Activated naive CD4-positive, alpha-beta T cell treated with anti-CD3 and anti-CD28 coated beads, Interleukin-2, amount 50 U/mL, for 24 hours (primary cell): ENCODE results near the gene ARHGEF37.

Source experiments
- H3K27ac Mint-ChIP-seq: one replicate; pipeline ENCODE4 v1.8.0; 2021; ENCODE audit warnings: mild to moderate bottlenecking, mixed read lengths
- H3K27me3 Mint-ChIP-seq: one replicate; pipeline ENCODE4 v1.8.0; 2021; ENCODE audit warnings: mixed read lengths
- H3K36me3 Mint-ChIP-seq: one replicate; pipeline ENCODE4 v1.8.0; 2021; ENCODE audit warnings: mixed read lengths
- H3K4me1 Mint-ChIP-seq: one replicate; pipeline ENCODE4 v1.8.0; 2021; ENCODE audit warnings: mixed read lengths
- H3K4me3 Mint-ChIP-seq: one replicate; pipeline ENCODE4 v1.8.0; 2021; ENCODE audit warnings: mild to moderate bottlenecking, mixed read lengths
- H3K9me3 Mint-ChIP-seq: one replicate; pipeline ENCODE4 v1.8.0; 2021; ENCODE audit warnings: mixed read lengths

ARHGEF37 gene

GRCh38 chr5:149627070-149627469 is 45.8 kb downstream of the ARHGEF37 start:
- H3K4me1 Mint-ChIP-seq: no peaks in the 10 kb centered on the region
- H3K9me3 Mint-ChIP-seq: no peaks in the 10 kb centered on the region
- H3K27me3 Mint-ChIP-seq: no peaks in the 10 kb centered on the region
- H3K36me3 Mint-ChIP-seq: no peaks in the 10 kb centered on the region
- H3K4me3 Mint-ChIP-seq: no peak overlapping the region
- no peak overlapping the region for H3K27ac Mint-ChIP-seq

DNA sequence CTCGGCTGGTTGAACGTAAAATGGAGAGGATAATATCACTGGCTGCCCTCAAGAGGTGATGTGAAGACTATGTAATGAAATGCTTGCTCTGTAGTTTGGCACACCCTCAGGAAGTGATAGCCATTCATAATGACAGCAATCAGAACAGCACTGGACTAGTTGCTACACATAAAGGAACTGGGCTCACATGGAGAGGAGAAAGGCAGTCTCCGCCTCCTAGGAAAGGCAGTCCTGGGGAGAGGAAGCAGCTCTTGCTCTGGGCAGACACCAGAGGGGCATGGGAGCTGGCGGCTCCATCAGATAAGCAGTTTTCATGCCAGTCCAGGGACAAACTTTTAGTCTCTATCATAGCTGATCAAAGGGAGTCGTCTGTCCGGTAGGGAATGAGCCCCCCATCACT is 46.9 kb downstream of the ARHGEF37 start:
- H3K27ac Mint-ChIP-seq: no peak overlapping the region
- no peaks in the 10 kb centered on the region for H3K9me3 Mint-ChIP-seq
- H3K4me3 Mint-ChIP-seq: no peak overlapping the region
- H3K27me3 Mint-ChIP-seq: no peaks in the 10 kb centered on the region
- no peaks in the 10 kb centered on the region for H3K36me3 Mint-ChIP-seq
- H3K4me1 Mint-ChIP-seq: no peaks in the 10 kb centered on the region

DNA sequence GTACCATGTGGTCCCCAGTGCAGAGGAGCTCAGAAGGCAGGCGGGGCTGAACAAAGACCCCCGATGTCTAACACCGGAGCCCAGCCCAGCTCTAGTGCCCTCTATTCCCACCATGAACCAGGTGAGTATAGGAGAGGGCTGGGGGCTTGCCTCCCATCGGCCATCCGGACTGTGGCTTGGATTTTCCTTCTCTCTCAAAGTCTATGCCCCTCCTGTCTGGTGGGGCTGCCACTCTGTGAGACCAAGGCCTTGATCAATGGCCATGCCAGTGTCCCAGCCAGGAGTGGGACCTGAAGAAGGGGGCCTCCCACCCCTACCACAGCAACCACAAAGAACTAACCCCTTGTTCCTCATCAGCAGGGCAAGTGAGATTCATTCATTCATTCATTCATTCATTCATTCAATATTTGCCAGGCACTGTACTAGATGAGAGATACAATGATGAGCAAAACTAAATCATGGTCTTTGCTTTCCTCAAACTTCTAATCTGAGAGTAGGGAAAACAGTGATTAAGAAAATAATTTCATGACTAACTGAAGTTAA is 47.6 kb downstream of the ARHGEF37 start:
- Mint-ChIP-seq H3K27me3 (no peaks in the 10 kb centered on the region), H3K4me3 (no peak overlapping the region), H3K4me1 (no peaks in the 10 kb centered on the region), H3K36me3 (no peaks in the 10 kb centered on the region), H3K9me3 (no peaks in the 10 kb centered on the region), H3K27ac (no peak overlapping the region)

- Mint-ChIP-seq H3K27me3 (no peaks in the 10 kb centered on the region), H3K27ac (no peak overlapping the region), H3K4me1 (no peaks in the 10 kb centered on the region), H3K36me3 (no peaks in the 10 kb centered on the region), H3K4me3 (no peak overlapping the region), H3K9me3 (no peaks in the 10 kb centered on the region)
Observed at GRCh38 chr5:149629421-149629820, 48.1 kb downstream of the ARHGEF37 start.

GRCh38 chr5:149630337-149630736 is 49.0 kb downstream of the ARHGEF37 start:
- Mint-ChIP-seq H3K27me3 (no peaks in the 10 kb centered on the region), H3K9me3 (no peaks in the 10 kb centered on the region), H3K27ac (no peak overlapping the region), H3K4me3 (no peak overlapping the region), H3K36me3 (no peaks in the 10 kb centered on the region), H3K4me1 (no peaks in the 10 kb centered on the region)

DNA sequence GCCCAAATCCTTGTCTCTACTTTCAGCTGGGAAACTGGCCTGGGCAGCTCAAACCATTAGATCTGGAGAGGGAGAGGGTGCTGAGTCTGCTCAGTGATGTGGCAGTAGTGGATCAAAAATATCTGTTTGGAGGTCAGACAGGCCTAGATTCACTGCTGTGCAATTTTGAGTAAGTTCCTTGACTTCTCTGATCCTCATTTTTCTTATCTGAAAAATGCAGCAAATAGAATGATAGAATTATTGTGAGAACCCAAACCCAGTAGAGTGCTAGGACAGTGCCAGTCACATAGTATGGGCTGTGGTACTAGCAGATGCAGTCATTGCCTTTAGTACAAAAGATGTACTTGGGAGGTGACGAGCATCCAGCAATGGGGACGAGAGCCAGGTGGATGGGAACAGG is 50.2 kb downstream of the ARHGEF37 start:
- Mint-ChIP-seq H3K27me3 (no peaks in the 10 kb centered on the region), H3K4me3 (no peak overlapping the region), H3K36me3 (no peaks in the 10 kb centered on the region), H3K4me1 (no peaks in the 10 kb centered on the region), H3K9me3 (no peaks in the 10 kb centered on the region), H3K27ac (no peak overlapping the region)

DNA sequence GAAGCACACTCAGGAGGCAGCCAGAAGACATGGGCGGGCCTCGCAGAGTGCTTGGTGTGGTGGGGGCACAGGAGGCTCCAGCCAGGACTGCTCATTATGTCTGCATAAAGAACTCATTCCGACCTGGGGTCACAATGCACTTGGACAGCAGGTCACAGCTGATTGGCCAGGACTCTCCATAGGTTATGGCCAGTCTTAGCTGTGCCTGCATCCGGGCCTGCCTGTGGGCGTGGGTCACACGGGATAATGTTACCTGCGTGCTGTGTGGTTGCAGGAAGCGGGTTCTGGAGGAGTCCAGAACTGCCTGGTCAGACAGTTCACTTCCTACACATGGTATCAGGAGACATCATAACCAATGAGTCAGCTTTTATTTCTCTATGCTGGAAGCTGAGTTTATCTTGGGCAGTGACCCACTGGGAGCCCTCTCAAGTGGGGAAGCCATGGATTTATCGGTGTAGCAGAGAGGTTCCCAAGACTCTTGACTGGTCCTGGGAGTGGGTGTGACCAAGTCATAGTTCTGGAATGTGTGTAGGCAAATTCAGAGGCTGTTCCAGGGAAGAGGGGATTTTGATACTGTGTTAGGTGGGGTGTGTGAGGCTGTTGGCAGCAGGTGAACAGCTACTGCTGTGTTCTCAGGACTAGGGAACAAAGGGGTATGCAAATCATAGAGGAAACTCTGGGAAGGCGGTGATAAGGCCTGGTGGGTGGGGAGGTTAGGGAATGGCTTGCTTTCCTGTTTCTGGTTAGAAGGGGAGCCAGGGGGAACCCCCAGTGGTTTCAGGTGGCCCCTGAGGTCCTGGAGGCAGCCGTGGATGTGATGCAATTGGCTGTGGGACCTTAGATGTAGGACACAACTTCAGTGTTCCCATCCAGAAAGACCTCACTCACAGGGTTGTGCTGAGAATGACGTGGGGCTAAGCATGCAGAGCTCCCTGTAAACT is 51.3 kb downstream of the ARHGEF37 start:
- Mint-ChIP-seq H3K27me3 (no peaks in the 10 kb centered on the region), H3K4me3 (no peak overlapping the region), H3K36me3 (no peaks in the 10 kb centered on the region), H3K4me1 (no peaks in the 10 kb centered on the region), H3K9me3 (no peaks in the 10 kb centered on the region), H3K27ac (no peak overlapping the region)

GRCh38 chr5:149633476-149634350 is 52.4 kb downstream of the ARHGEF37 start:
- H3K36me3 Mint-ChIP-seq: no peaks in the 10 kb centered on the region
- no peaks in the 10 kb centered on the region for H3K27me3 Mint-ChIP-seq
- no peak overlapping the region for H3K27ac Mint-ChIP-seq
- H3K9me3 Mint-ChIP-seq: no peaks in the 10 kb centered on the region
- no peak overlapping the region for H3K4me3 Mint-ChIP-seq
- H3K4me1 Mint-ChIP-seq: no peaks in the 10 kb centered on the region

DNA sequence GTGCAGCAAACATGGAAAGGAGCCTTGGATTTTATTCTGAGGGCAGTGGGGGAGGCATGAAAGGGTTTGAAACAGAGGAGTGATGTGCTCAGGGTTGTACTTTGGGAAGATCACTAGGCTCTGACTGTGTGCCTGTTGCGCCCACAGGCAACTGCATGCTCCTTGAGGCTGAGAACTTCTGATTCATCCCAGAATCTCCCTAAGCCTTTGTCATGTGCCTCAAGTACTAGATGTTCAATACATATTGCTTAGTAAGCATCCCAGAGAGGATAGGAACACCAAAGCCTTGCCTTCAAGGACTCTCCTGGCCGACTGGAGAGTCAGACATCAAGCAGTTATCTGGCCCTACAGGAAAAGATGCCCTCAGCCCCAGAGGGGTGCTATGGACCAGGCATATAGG is 54.1 kb downstream of the ARHGEF37 start:
- Mint-ChIP-seq H3K27ac (no peak overlapping the region), H3K27me3 (no peaks in the 10 kb centered on the region), H3K4me1 (no peaks in the 10 kb centered on the region), H3K4me3 (no peak overlapping the region), H3K36me3 (no peaks in the 10 kb centered on the region), H3K9me3 (no peaks in the 10 kb centered on the region)

- Mint-ChIP-seq H3K9me3 (no peaks in the 10 kb centered on the region), H3K27ac (no peak overlapping the region), H3K27me3 (no peaks in the 10 kb centered on the region), H3K4me1 (no peaks in the 10 kb centered on the region), H3K4me3 (no peak overlapping the region), H3K36me3 (no peaks in the 10 kb centered on the region)
Observed at GRCh38 chr5:149636191-149636860, 55.0 kb downstream of the ARHGEF37 start.

DNA sequence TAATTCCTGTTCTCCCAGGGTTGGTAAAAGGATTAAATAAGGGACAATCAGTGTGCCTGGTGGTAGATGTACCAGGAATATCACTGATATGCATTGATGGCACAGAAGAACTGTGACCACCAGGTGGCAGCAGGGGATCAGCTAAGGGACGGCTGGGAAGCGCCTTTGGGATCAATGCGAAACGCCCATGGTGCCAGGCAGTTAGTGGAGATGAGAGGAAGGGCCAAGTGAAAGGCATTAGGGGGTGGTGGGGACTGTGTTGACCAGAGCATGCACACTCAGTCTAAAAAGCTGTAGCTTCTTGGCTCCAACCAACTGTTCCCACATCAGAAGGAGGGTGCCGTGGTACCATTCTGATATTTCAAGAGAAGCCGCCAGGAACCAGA is 55.6 kb downstream of the ARHGEF37 start:
- H3K36me3 Mint-ChIP-seq: no peaks in the 10 kb centered on the region
- H3K4me3 Mint-ChIP-seq: no peak overlapping the region
- H3K9me3 Mint-ChIP-seq: no peaks in the 10 kb centered on the region
- no peak overlapping the region for H3K27ac Mint-ChIP-seq
- H3K4me1 Mint-ChIP-seq: no peaks in the 10 kb centered on the region
- no peaks in the 10 kb centered on the region for H3K27me3 Mint-ChIP-seq

DNA sequence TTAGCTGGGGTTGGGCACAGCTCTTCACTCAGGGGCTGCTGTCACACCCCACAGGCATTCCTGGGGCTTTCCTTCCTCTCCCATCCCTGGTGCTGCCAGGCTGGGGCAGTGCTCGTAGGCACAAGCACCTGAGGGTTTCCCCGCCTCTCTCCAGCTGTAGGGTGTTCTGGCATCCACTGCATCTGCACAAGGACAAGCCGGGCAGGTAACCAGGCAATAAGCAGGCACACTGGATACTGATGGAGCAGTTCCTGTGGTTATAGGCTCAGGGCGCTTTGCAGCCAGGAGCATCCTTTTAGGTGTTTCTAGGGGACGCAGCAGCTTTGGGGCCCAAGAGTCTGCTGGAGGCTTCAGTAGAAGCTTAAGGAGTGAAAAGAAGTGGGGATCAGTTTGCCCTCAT is 56.8 kb downstream of the ARHGEF37 start:
- no peaks in the 10 kb centered on the region for H3K9me3 Mint-ChIP-seq
- H3K36me3 Mint-ChIP-seq: no peaks in the 10 kb centered on the region
- no peak overlapping the region for H3K27ac Mint-ChIP-seq
- no peaks in the 10 kb centered on the region for H3K4me1 Mint-ChIP-seq
- H3K27me3 Mint-ChIP-seq: no peaks in the 10 kb centered on the region
- no peak overlapping the region for H3K4me3 Mint-ChIP-seq

- Mint-ChIP-seq H3K4me1 (no peaks in the 10 kb centered on the region), H3K36me3 (no peaks in the 10 kb centered on the region), H3K27ac (no peak overlapping the region), H3K9me3 (no peaks in the 10 kb centered on the region), H3K4me3 (no peak overlapping the region), H3K27me3 (no peaks in the 10 kb centered on the region)
Observed at GRCh38 chr5:149638546-149639241, 57.4 kb downstream of the ARHGEF37 start.

DNA sequence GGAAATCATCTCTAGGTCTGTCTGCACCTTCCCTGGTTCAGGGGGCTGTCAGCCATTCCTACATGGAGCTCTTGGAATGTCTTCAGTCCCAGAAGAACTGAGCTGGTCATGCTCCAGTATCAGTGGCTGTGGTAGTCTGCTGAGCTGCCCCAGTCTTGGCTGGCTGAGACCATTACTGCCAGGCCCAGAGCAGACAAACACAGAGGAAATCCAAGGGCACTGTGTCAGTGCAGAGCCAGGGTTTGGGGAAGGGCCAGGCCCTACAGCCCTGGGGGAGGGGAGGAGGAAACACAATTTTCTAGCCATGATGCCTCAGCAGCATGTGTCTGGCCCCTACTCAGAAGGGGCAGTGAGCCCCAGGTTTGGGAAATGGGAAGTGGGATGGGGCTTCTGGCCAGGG is 58.4 kb downstream of the ARHGEF37 start:
- Mint-ChIP-seq H3K4me1 (no peaks in the 10 kb centered on the region), H3K36me3 (no peaks in the 10 kb centered on the region), H3K27ac (no peak overlapping the region), H3K4me3 (no peak overlapping the region), H3K27me3 (no peaks in the 10 kb centered on the region), H3K9me3 (no peaks in the 10 kb centered on the region)
